ENCODE measurements around the gene C1orf115. TPM values are rescaled to one million over a fixed set of nuclear protein-coding genes. Genes with fewer than 3 reads are reported as not detected.

The C1orf115 gene
- total RNA-seq, 1 donor from 2014 or later = 1.8 TPM

- no peak for DNase-seq (ENCODE audit: low read depth)
- Histone ChIP-seq H3K36me3 (ENCODE audit: insufficient read depth, low read length) (no peaks in the 10 kb centered on the region), H3K27ac (ENCODE audit: low read depth, low read length) (no peak overlapping the region), H3K4me3 (ENCODE audit: insufficient read depth, low read depth, low read length) (no peak overlapping the region), H3K9me3 (ENCODE audit: insufficient read depth, low read depth, low read length) (no peaks in the 10 kb centered on the region), H3K4me1 (ENCODE audit: insufficient read depth, low read length) (peaks cover 3% of the 10 kb centered on the region), H3K4me2 (ENCODE audit: low read length) (no peak overlapping the region), H3K79me2 (ENCODE audit: insufficient read depth, low read length) (no peaks in the 10 kb centered on the region), H4K20me1 (ENCODE audit: insufficient read depth, low read length) (no peaks in the 10 kb centered on the region), H2AFZ (ENCODE audit: low read depth, low read length) (no peak overlapping the region), H3K27me3 (ENCODE audit: insufficient read depth, low read length) (peaks cover 23% of the 10 kb centered on the region), H3K9ac (ENCODE audit: low read length) (no peak overlapping the region)
- no peaks in the 10 kb centered on the region for H3K4me1 Mint-ChIP-seq (ENCODE audit: low read depth, unreplicated experiment)
- H3K27ac Mint-ChIP-seq (ENCODE audit: unreplicated experiment) = no peak overlapping the region
- no peaks in the 10 kb centered on the region for H3K9me3 Mint-ChIP-seq (ENCODE audit: unreplicated experiment)
- H3K4me3 Mint-ChIP-seq (ENCODE audit: unreplicated experiment) = no peak overlapping the region
- no peaks in the 10 kb centered on the region for H3K36me3 Mint-ChIP-seq (ENCODE audit: low read depth, unreplicated experiment)
- TF ChIP-seq, protein P1, sequence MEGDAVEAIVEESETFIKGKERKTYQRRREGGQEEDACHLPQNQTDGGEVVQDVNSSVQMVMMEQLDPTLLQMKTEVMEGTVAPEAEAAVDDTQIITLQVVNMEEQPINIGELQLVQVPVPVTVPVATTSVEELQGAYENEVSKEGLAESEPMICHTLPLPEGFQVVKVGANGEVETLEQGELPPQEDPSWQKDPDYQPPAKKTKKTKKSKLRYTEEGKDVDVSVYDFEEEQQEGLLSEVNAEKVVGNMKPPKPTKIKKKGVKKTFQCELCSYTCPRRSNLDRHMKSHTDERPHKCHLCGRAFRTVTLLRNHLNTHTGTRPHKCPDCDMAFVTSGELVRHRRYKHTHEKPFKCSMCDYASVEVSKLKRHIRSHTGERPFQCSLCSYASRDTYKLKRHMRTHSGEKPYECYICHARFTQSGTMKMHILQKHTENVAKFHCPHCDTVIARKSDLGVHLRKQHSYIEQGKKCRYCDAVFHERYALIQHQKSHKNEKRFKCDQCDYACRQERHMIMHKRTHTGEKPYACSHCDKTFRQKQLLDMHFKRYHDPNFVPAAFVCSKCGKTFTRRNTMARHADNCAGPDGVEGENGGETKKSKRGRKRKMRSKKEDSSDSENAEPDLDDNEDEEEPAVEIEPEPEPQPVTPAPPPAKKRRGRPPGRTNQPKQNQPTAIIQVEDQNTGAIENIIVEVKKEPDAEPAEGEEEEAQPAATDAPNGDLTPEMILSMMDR (IDR thresholded peaks at IDR 0.05; ENCODE audit: insufficient read depth, low read depth, low read length) = no peak
- TF ChIP-seq EZH2 (IDR thresholded peaks at IDR 0.05; ENCODE audit: insufficient read depth, low read length) = no peak
- FAIRE-seq = no peak
- peaks cover 38% of the 10 kb centered on the region for H3K27me3 Mint-ChIP-seq (ENCODE audit: low read depth, unreplicated experiment)
These were observed 2.5 kb downstream of the C1orf115 start for GRCh38 chr1:220692436-220693228.

GRCh38 chr1:220694866-220695382 is 4.8 kb downstream of the C1orf115 start:
- no peaks in the 10 kb centered on the region for H3K36me3 Mint-ChIP-seq (ENCODE audit: low read depth, unreplicated experiment)
- no peak overlapping the region for H3K27ac Mint-ChIP-seq (ENCODE audit: unreplicated experiment)
- Histone ChIP-seq H3K4me2 (ENCODE audit: low read length) (no peak overlapping the region), H3K27ac (ENCODE audit: low read depth, low read length) (no peak overlapping the region), H3K4me1 (ENCODE audit: insufficient read depth, low read length) (peaks cover 2% of the 10 kb centered on the region), H4K20me1 (ENCODE audit: insufficient read depth, low read length) (no peaks in the 10 kb centered on the region), H3K36me3 (ENCODE audit: insufficient read depth, low read length) (no peaks in the 10 kb centered on the region), H3K9me3 (ENCODE audit: insufficient read depth, low read depth, low read length) (no peaks in the 10 kb centered on the region), H3K9ac (ENCODE audit: low read length) (no peak overlapping the region), H2AFZ (ENCODE audit: low read depth, low read length) (no peak overlapping the region), H3K27me3 (ENCODE audit: insufficient read depth, low read length) (peaks cover 15% of the 10 kb centered on the region), H3K79me2 (ENCODE audit: insufficient read depth, low read length) (no peaks in the 10 kb centered on the region), H3K4me3 (ENCODE audit: insufficient read depth, low read depth, low read length) (no peak overlapping the region)
- H3K4me3 Mint-ChIP-seq (ENCODE audit: unreplicated experiment) = no peak overlapping the region
- TF ChIP-seq, protein P1 (IDR thresholded peaks at IDR 0.05; ENCODE audit: insufficient read depth, low read depth, low read length) = no peak
- TF ChIP-seq EZH2 (IDR thresholded peaks at IDR 0.05; ENCODE audit: insufficient read depth, low read length) = no peak
- FAIRE-seq (no peak), DNase-seq (ENCODE audit: low read depth) (no peak)
- H3K9me3 Mint-ChIP-seq (ENCODE audit: unreplicated experiment) = no peaks in the 10 kb centered on the region
- H3K4me1 Mint-ChIP-seq (ENCODE audit: low read depth, unreplicated experiment) = no peaks in the 10 kb centered on the region
- peaks cover 32% of the 10 kb centered on the region for H3K27me3 Mint-ChIP-seq (ENCODE audit: low read depth, unreplicated experiment)

GRCh38 chr1:220695426-220695825 is 5.3 kb downstream of the C1orf115 start:
- Histone ChIP-seq H3K4me3 (ENCODE audit: insufficient read depth, low read depth, low read length) (no peak overlapping the region), H3K4me2 (ENCODE audit: low read length) (no peak overlapping the region), H3K4me1 (ENCODE audit: insufficient read depth, low read length) (no peaks in the 10 kb centered on the region), H4K20me1 (ENCODE audit: insufficient read depth, low read length) (no peaks in the 10 kb centered on the region), H3K27ac (ENCODE audit: low read depth, low read length) (no peak overlapping the region), H3K36me3 (ENCODE audit: insufficient read depth, low read length) (no peaks in the 10 kb centered on the region), H3K79me2 (ENCODE audit: insufficient read depth, low read length) (no peaks in the 10 kb centered on the region), H3K27me3 (ENCODE audit: insufficient read depth, low read length) (peaks cover 15% of the 10 kb centered on the region), H3K9me3 (ENCODE audit: insufficient read depth, low read depth, low read length) (no peaks in the 10 kb centered on the region), H3K9ac (ENCODE audit: low read length) (no peak overlapping the region), H2AFZ (ENCODE audit: low read depth, low read length) (no peak overlapping the region)
- no peaks in the 10 kb centered on the region for H3K9me3 Mint-ChIP-seq (ENCODE audit: unreplicated experiment)
- TF ChIP-seq, protein P1 (IDR thresholded peaks at IDR 0.05; ENCODE audit: insufficient read depth, low read depth, low read length) = no peak
- TF ChIP-seq EZH2 (IDR thresholded peaks at IDR 0.05; ENCODE audit: insufficient read depth, low read length) = no peak
- H3K36me3 Mint-ChIP-seq (ENCODE audit: low read depth, unreplicated experiment) = no peaks in the 10 kb centered on the region
- peaks cover 30% of the 10 kb centered on the region for H3K27me3 Mint-ChIP-seq (ENCODE audit: low read depth, unreplicated experiment)
- H3K27ac Mint-ChIP-seq (ENCODE audit: unreplicated experiment) = no peak overlapping the region
- DNase-seq (ENCODE audit: low read depth) = no peak
- H3K4me1 Mint-ChIP-seq (ENCODE audit: low read depth, unreplicated experiment) = no peaks in the 10 kb centered on the region
- H3K4me3 Mint-ChIP-seq (ENCODE audit: unreplicated experiment) = no peak overlapping the region
- FAIRE-seq = no peak

Measured in astrocyte (in vitro differentiated cells and primary cell).